IMR-90 (cell line): ENCODE measurements around the gene NAMPT.
A peak's percentile ranks its signal among the peaks of the same experiment; 100 is the strongest.

Experiments
- BHLHE40 ChIP-seq: fragments of 150-350 bp; IDR thresholded peaks from 2 replicates; pipeline ENCODE4 v1.6.1; 2016; ENCODE audit warnings: mild to moderate bottlenecking, low read depth, low read length
- CEBPB ChIP-seq: IDR thresholded peaks from 2 replicates; pipeline ENCODE4 v1.6.1; 2012; ENCODE audit warnings: low read depth, low read length, improper control_type of control experiment
- CHD1 ChIP-seq: IDR thresholded peaks from 2 replicates; pipeline ENCODE4 v1.6.1; 2012; ENCODE audit warnings: low read depth, low read length, improper control_type of control experiment
- FOS ChIP-seq: fragments of 150-350 bp; IDR thresholded peaks from 2 replicates; pipeline ENCODE4 v1.6.1; 2016; ENCODE audit warnings: low read depth, low read length
- MAFK ChIP-seq: IDR thresholded peaks from 2 replicates; pipeline ENCODE4 v1.6.1; 2012; ENCODE audit warnings: low read depth, low read length, improper control_type of control experiment
- MAZ ChIP-seq: IDR thresholded peaks from 2 replicates; pipeline ENCODE4 v1.6.1; 2012; ENCODE audit warnings: low read depth, mild to moderate bottlenecking, low read length, improper control_type of control experiment, moderate library complexity, borderline replicate concordance
- MXI1 ChIP-seq: IDR thresholded peaks from 2 replicates; pipeline ENCODE4 v1.6.1; 2012; ENCODE audit warnings: low read depth, mild to moderate bottlenecking, low read length, moderate library complexity, borderline replicate concordance
- POLR2A ChIP-seq: IDR thresholded peaks from 2 replicates; pipeline ENCODE4 v1.6.1; 2012; ENCODE audit warnings: mild to moderate bottlenecking, low read depth, low read length
- RAD21 ChIP-seq: IDR thresholded peaks from 2 replicates; pipeline ENCODE4 v1.6.1; 2012; ENCODE audit warnings: low read length, improper control_type of control experiment
- RFX5 ChIP-seq: IDR thresholded peaks from 2 replicates; pipeline ENCODE4 v1.8.0; 2012; ENCODE audit warnings: low read depth, mild to moderate bottlenecking, low read length, moderate library complexity
- SMC3 ChIP-seq: fragments of 150-350 bp; IDR thresholded peaks from 2 replicates; pipeline ENCODE4 v1.6.1; 2016; ENCODE audit warnings: low read depth, mild to moderate bottlenecking, antibody characterized with exemption, low read length, moderate library complexity
- TF ChIP-seq, protein P1 (sequence below): conservative IDR thresholded peaks from 2 replicates; pipeline ENCODE4 v1.5.1; 2012; ENCODE audit warnings: mild to moderate bottlenecking, low read depth, low read length, improper control_type of control experiment
- TF ChIP-seq, protein P2 (sequence below): fragments of 150-350 bp; IDR thresholded peaks from 2 replicates; pipeline ENCODE4 v1.6.1; 2016; ENCODE audit warnings: low read depth, mild to moderate bottlenecking, low read length, moderate library complexity, borderline replicate concordance
- TF ChIP-seq, protein P3 (sequence below): fragments of 150-350 bp; IDR thresholded peaks from 2 replicates; pipeline ENCODE4 v1.6.1; 2017; ENCODE audit warnings: mild to moderate bottlenecking, antibody characterized with exemption, low read length, low read depth

DNA sequence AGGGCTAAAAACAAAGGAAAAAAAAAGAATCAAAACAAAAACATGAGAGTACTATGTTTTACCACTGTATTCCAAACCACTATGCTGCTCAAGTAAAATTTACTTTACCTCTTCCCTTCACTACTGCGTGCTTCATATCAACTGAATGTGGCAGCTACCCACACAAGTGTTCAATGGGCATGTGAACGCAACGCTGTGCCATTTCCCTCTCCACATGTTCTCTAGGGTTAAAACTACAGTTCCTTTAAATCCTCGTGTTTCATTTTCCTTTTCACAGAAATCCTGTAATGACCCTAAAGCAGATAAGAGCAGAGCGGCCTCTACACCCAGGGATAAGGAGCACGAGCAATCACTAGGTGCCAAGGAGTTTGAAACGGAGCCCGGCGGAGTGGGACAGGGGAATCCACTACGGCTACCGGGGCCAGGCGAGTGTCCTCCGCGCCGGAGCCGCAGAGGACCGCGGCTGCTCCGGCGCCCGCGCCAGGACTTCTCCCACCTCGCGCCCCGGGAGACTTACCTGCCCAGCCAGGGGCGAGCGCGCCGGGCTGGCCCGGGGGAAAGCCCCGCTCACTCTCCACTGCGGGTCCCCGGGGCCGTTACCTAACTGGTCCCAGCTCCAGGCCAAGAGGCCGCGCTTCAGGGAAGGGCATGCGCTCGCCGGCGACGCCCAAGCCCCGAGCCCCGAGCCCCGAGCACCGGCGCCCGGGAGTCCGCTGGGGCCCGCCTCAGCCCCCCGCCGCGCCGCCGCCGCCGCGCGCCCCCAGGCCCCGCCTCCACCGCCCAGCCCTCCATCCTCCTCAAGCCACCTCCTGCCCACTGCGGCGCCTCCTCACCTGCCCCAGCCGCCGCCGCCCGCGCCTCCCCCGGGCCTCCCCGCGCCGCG, 711 bp downstream of the NAMPT start:
- TF ChIP-seq, protein P1, sequence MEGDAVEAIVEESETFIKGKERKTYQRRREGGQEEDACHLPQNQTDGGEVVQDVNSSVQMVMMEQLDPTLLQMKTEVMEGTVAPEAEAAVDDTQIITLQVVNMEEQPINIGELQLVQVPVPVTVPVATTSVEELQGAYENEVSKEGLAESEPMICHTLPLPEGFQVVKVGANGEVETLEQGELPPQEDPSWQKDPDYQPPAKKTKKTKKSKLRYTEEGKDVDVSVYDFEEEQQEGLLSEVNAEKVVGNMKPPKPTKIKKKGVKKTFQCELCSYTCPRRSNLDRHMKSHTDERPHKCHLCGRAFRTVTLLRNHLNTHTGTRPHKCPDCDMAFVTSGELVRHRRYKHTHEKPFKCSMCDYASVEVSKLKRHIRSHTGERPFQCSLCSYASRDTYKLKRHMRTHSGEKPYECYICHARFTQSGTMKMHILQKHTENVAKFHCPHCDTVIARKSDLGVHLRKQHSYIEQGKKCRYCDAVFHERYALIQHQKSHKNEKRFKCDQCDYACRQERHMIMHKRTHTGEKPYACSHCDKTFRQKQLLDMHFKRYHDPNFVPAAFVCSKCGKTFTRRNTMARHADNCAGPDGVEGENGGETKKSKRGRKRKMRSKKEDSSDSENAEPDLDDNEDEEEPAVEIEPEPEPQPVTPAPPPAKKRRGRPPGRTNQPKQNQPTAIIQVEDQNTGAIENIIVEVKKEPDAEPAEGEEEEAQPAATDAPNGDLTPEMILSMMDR, result no peak
- TF ChIP-seq, protein P2, sequence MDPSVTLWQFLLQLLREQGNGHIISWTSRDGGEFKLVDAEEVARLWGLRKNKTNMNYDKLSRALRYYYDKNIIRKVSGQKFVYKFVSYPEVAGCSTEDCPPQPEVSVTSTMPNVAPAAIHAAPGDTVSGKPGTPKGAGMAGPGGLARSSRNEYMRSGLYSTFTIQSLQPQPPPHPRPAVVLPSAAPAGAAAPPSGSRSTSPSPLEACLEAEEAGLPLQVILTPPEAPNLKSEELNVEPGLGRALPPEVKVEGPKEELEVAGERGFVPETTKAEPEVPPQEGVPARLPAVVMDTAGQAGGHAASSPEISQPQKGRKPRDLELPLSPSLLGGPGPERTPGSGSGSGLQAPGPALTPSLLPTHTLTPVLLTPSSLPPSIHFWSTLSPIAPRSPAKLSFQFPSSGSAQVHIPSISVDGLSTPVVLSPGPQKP, result no peak
- peak; percentile 38; the same call in 1 of the 2 replicates for TF ChIP-seq POLR2A
- TF ChIP-seq BHLHE40, result no peak
- TF ChIP-seq, protein P3, sequence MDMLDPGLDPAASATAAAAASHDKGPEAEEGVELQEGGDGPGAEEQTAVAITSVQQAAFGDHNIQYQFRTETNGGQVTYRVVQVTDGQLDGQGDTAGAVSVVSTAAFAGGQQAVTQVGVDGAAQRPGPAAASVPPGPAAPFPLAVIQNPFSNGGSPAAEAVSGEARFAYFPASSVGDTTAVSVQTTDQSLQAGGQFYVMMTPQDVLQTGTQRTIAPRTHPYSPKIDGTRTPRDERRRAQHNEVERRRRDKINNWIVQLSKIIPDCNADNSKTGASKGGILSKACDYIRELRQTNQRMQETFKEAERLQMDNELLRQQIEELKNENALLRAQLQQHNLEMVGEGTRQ, result no peak
- TF ChIP-seq RFX5, result no peak
- TF ChIP-seq SMC3, result no peak
- TF ChIP-seq CEBPB, result no peak
- TF ChIP-seq RAD21, result no peak
- no peak for TF ChIP-seq MAFK
- no peak for TF ChIP-seq MAZ
- no peak for TF ChIP-seq FOS
- TF ChIP-seq CHD1, result no peak; the same call in none of the 2 replicates
- peak; percentile 71; the same call in 1 of the 2 replicates for TF ChIP-seq MXI1
